Spleen (tissue), 11 donors: ENCODE results near the gene CFHR5. TPM values are rescaled to one million over a fixed set of nuclear protein-coding genes. Genes with fewer than 3 reads are reported as not detected.

ENCODE experiments used
- DNase-seq: peaks from one replicate; pipeline ENCODE4 v3.0.0-alpha.2; 2020
- H3K27ac ChIP-seq, 8 donors: fragments of 200-600 bp; sonication (generic) in 7 of 8; 1 replicate in 4 of 8; 2 replicates in 4 of 8; pipeline versions ENCODE4 v1.5.0 to v1.8.0; 2016 to 2021; ENCODE audit warnings: inconsistent platforms in 4 of 8, mild to moderate bottlenecking in 4 of 8, moderate library complexity in 1 of 8
- H3K27me3 ChIP-seq, 7 donors: fragments of 200-600 bp; sonication (generic) in 6 of 7; replicated peaks in 1 of 7; 1 replicate in 4 of 7; 2 replicates in 3 of 7; pipeline versions ENCODE4 v1.5.0 to v1.8.0; 2016 to 2021; ENCODE audit warnings: inconsistent platforms in 3 of 7, mild to moderate bottlenecking in 1 of 7
- H3K36me3 ChIP-seq, 6 donors: fragments of 200-600 bp; sonication (generic) in 5 of 6; 1 replicate in 4 of 6; 2 replicates in 2 of 6; pipeline versions ENCODE4 v1.5.0 to v1.8.0; 2016 to 2021; ENCODE audit warnings: inconsistent platforms in 2 of 6
- H3K4me1 ChIP-seq, 6 donors: fragments of 200-600 bp; sonication (generic) in 5 of 6; 1 replicate in 3 of 6; 2 replicates in 3 of 6; pipeline versions ENCODE4 v1.5.0 to v1.8.0; 2016 to 2021; ENCODE audit warnings: inconsistent platforms in 3 of 6
- H3K4me3 ChIP-seq, 8 donors: fragments of 200-600 bp; sonication (generic) in 7 of 8; 1 replicate in 4 of 8; 2 replicates in 4 of 8; pipeline versions ENCODE4 v1.5.0 to v1.8.0; 2016 to 2021; ENCODE audit warnings: inconsistent platforms in 4 of 8, mild to moderate bottlenecking in 4 of 8, moderate library complexity in 2 of 8
- H3K9me3 ChIP-seq, 8 donors: fragments of 200-600 bp; sonication (generic) in 7 of 8; 1 replicate in 4 of 8; 2 replicates in 4 of 8; pipeline versions ENCODE4 v1.5.0 to v1.8.0; 2016 to 2021; ENCODE audit warnings: inconsistent platforms in 4 of 8
- POLR2A ChIP-seq, 3 donors: fragments of 450-650 bp; IDR thresholded peaks; one replicate each; pipeline ENCODE4 v1.5.1; 2017; ENCODE audit warnings: antibody characterized with exemption in 3 of 3, mild to moderate bottlenecking in 1 of 3
- POLR2AphosphoS5 ChIP-seq, 3 donors: sonication (generic); formaldehyde crosslinking; IDR thresholded peaks; one replicate each; pipeline ENCODE4 v1.5.1; 2017; ENCODE audit warnings: antibody characterized with exemption in 3 of 3
- WGBS, 5 donors: extraction: QIAGEN DNeasy Blood & Tissue Kit in 3 of 5; methylation state at CpG; one replicate each; pipeline versions ENCODE4 v1.1.5 to v1.1.7; 2013 to 2018; 5-methylcytosine and 5-hydroxymethylcytosine counted together
- intact Hi-C: fragments of 100-400 bp; cut with DNase I; formaldehyde crosslinking; loops from one replicate; pipeline ENCODE4 v1.15.0; 2023; ENCODE audit warnings: low total_unique reads
- polyA plus RNA-seq, 3 donors: library from polyadenylated mRNA; stranded (reverse); fragments of 200-250 nt; gene quantifications; one replicate each; pipeline ENCODE4 v1.2.1, GENCODE V29; 2013
- total RNA-seq, 7 donors: library from RNA; depleted of rRNA in 3 of 7; stranded (reverse); fragments of >200 nt in 3 of 7; fragmentation: NEBNext Ultra II Directional in 4 of 7; extraction: Animal tissue kit (Norgen Biotek cat#: 25700) in 4 of 7; gene quantifications; one replicate each; pipeline versions ENCODE4 v1.1.0 to v1.2.1, GENCODE V29; 2016 to 2021
- TF ChIP-seq, protein P1 (sequence below), 11 experiments: fragments of 200-600 bp in 7 of 11; fragments of 450-650 bp in 4 of 11; sonication (generic) in 4 of 11; IDR thresholded peaks in 8 of 11; conservative IDR thresholded peaks in 3 of 11; 1 replicate in 7 of 11; 2 replicates in 4 of 11; pipeline versions ENCODE4 v1.4.0 to v1.8.0; 2016 to 2021; ENCODE audit warnings: antibody characterized with exemption in 11 of 11, inconsistent platforms in 4 of 11, mild to moderate bottlenecking in 1 of 11
- donor health status: healthy with polysubstance abuse.
- donor health status: DM: no; HTN: no; CAD: no; lungs with moderate emphysema.
- donor health status: DM: no; HTN: no; CAD: no.
- donor health status: Bipolar disorder and iron deficiency.
- donor health status: healthy.
- donor health status: DM: no; HTN: no; CAD: no.
- donor health status: DM: yes; HTN: yes; CAD: no.

CFHR5 gene
- total and polyA plus RNA-seq, 10 donors, result not detected

DNA sequence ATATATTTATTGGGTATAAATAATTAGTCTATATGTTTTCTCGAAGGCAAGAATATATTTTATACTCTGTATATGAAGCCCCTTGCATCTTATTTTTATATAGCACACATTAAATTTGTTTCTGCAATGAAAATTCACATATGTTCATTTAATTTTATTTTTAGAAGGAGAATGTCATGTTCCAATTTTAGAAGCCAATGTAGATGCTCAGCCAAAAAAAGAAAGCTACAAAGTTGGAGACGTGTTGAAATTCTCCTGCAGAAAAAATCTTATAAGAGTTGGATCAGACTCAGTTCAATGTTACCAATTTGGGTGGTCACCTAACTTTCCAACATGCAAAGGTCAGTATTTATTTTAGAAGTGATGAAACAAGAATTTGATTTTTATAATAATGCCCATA is 16.6 kb downstream of the CFHR5 start:
- Histone ChIP-seq H3K27ac (no peak overlapping the region), H3K27me3 (peaks cover 0 to 10% (median 0%) of the 10 kb centered on the region in 7 donors), H3K4me3 (no peak overlapping the region), H3K9me3 (no peaks in the 10 kb centered on the region), H3K4me1 (no peaks in the 10 kb centered on the region), H3K36me3 (no peaks in the 10 kb centered on the region)
- TF ChIP-seq POLR2A (IDR thresholded peaks at IDR 0.05) (no peak), POLR2AphosphoS5 (IDR thresholded peaks at IDR 0.05) (no peak)
- TF ChIP-seq, protein P1, sequence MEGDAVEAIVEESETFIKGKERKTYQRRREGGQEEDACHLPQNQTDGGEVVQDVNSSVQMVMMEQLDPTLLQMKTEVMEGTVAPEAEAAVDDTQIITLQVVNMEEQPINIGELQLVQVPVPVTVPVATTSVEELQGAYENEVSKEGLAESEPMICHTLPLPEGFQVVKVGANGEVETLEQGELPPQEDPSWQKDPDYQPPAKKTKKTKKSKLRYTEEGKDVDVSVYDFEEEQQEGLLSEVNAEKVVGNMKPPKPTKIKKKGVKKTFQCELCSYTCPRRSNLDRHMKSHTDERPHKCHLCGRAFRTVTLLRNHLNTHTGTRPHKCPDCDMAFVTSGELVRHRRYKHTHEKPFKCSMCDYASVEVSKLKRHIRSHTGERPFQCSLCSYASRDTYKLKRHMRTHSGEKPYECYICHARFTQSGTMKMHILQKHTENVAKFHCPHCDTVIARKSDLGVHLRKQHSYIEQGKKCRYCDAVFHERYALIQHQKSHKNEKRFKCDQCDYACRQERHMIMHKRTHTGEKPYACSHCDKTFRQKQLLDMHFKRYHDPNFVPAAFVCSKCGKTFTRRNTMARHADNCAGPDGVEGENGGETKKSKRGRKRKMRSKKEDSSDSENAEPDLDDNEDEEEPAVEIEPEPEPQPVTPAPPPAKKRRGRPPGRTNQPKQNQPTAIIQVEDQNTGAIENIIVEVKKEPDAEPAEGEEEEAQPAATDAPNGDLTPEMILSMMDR (IDR thresholded peaks at IDR 0.05 in 8 of 11, conservative IDR thresholded peaks at IDR 0.05 in 3 of 11), result no peak
- DNase-seq, result no peak
- intact Hi-C loops, result no loop called here
- 65 to 86% (median 73%) methylated on average over 2 of the region's 2 CpGs for WGBS, 5 donors

DNA sequence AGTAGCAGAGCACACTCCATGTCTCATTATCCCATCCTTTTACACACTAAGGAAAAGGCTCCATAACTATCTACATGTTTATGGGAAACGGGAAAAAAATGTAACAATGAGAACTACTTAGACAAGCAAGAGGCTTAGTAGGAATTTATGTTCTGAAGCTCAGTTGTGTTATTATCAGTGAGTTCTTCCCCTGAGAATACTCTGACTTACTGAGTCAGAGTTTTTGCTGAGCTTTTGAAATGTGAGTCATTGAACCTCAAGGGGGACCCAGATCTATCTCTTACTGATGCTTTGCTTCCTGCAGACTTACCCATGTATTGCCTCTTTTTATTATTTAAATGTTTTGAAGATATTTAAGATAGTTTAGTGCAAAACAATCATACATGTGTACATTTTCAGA is 20.1 kb downstream of the CFHR5 start:
- no peaks in the 10 kb centered on the region for H3K36me3 ChIP-seq
- H3K27ac ChIP-seq, result no peak overlapping the region
- no peaks in the 10 kb centered on the region for H3K9me3 ChIP-seq
- no peak for DNase-seq
- 84 to 93% (median 87%) methylated on average over 1 of the region's 1 CpG for WGBS, 5 donors
- intact Hi-C loops, result no loop called here
- H3K4me3 ChIP-seq, result no peak overlapping the region
- TF ChIP-seq, protein P1 (IDR thresholded peaks at IDR 0.05 in 8 of 11, conservative IDR thresholded peaks at IDR 0.05 in 3 of 11), result no peak
- TF ChIP-seq POLR2A (IDR thresholded peaks at IDR 0.05) (no peak), POLR2AphosphoS5 (IDR thresholded peaks at IDR 0.05) (no peak)
- H3K4me1 ChIP-seq, result no peaks in the 10 kb centered on the region
- H3K27me3 ChIP-seq, result no peaks in the 10 kb centered on the region

DNA sequence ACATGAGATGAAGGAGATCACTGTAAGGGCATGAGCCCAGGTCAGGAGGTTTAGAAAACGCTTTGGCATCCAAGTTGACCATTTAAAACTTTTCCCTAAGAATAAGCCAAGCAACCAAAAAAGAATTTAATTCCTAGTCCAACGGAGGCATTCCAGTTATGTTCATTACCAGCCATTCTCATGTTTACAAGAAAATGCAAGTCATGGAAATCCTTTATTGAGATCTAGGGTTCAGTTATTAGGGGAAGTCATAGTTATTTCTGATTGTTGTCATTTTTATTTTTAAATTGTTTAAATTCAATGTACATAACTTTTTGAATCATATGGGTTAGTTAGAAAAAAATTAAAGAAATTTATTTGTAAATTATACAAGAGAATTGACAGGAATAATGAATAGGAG is 24.5 kb downstream of the CFHR5 start:
- DNase-seq, result no peak
- Histone ChIP-seq H3K4me1 (no peaks in the 10 kb centered on the region), H3K9me3 (no peaks in the 10 kb centered on the region), H3K27ac (no peak overlapping the region), H3K4me3 (no peak overlapping the region), H3K27me3 (no peaks in the 10 kb centered on the region), H3K36me3 (no peaks in the 10 kb centered on the region)
- no peak for TF ChIP-seq POLR2AphosphoS5 (IDR thresholded peaks at IDR 0.05)
- no peak for TF ChIP-seq POLR2A (IDR thresholded peaks at IDR 0.05)
- TF ChIP-seq, protein P1 (IDR thresholded peaks at IDR 0.05 in 8 of 11, conservative IDR thresholded peaks at IDR 0.05 in 3 of 11), result no peak
- 76 to 86% (median 83%) methylated on average over 2 of the region's 2 CpGs for WGBS, 5 donors
- intact Hi-C loops, result no loop called here

DNA sequence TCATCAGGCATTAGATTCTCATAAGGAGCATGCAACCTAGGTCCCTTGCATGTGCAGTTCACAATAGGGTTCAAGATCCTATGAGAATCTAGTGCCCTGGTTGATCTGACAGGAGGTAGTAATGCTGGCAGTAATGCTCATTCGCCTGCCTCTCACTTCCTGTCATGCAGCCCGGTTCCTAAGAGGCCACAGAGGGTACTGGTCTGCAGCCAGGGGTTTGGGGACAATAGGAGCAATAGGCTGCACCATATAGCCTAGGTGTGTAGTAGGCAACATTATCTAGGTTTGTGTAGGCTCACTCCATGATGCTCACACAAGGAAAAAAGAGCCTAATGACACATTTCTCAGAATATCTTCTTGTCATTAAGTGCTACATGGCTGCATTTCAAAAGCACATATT is 25.8 kb downstream of the CFHR5 start:
- intact Hi-C loops, result no loop called here
- Histone ChIP-seq H3K27me3 (no peaks in the 10 kb centered on the region), H3K36me3 (no peaks in the 10 kb centered on the region), H3K27ac (no peak overlapping the region), H3K4me3 (no peak overlapping the region), H3K9me3 (no peaks in the 10 kb centered on the region), H3K4me1 (no peaks in the 10 kb centered on the region)
- 45 to 90% (median 52%) methylated on average over 2 of the region's 2 CpGs for WGBS, 5 donors
- no peak for DNase-seq
- no peak for TF ChIP-seq POLR2A (IDR thresholded peaks at IDR 0.05)
- TF ChIP-seq POLR2AphosphoS5 (IDR thresholded peaks at IDR 0.05), result no peak
- TF ChIP-seq, protein P1 (IDR thresholded peaks at IDR 0.05 in 8 of 11, conservative IDR thresholded peaks at IDR 0.05 in 3 of 11), result no peak
